ENCODE results near the gene TLE2.

DNA sequence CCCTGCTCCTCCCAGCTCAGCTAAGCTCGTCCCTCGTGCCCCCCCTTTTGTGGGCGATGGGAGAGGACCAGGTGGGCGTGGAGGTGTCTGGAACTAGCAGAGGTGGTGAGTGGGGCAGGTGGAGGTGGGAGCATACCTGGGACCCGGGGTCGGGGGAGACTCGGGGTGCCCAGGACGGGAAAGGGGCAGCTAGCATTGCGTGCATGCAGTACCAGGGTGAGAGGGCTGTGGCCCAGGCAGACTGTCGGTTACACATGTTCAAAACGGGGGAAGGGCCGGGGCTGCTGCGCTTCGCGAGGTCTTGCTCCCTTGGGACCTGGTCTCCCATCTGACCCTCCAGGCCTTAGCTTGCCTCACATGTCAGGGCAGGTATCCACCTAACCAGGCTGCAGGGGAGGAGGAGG, 24.1 kb upstream of the TLE2 start:
- TF ChIP-seq, protein P1, sequence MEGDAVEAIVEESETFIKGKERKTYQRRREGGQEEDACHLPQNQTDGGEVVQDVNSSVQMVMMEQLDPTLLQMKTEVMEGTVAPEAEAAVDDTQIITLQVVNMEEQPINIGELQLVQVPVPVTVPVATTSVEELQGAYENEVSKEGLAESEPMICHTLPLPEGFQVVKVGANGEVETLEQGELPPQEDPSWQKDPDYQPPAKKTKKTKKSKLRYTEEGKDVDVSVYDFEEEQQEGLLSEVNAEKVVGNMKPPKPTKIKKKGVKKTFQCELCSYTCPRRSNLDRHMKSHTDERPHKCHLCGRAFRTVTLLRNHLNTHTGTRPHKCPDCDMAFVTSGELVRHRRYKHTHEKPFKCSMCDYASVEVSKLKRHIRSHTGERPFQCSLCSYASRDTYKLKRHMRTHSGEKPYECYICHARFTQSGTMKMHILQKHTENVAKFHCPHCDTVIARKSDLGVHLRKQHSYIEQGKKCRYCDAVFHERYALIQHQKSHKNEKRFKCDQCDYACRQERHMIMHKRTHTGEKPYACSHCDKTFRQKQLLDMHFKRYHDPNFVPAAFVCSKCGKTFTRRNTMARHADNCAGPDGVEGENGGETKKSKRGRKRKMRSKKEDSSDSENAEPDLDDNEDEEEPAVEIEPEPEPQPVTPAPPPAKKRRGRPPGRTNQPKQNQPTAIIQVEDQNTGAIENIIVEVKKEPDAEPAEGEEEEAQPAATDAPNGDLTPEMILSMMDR (IDR thresholded peaks at IDR 0.05; ENCODE audit: insufficient read depth, low read length, poor library complexity, severe bottlenecking) = no peak
- no peak for TF ChIP-seq EZH2phosphoT487 (conservative IDR thresholded peaks at IDR 0.05; ENCODE audit: low read length)

Data from SU-DHL-6 (cell line).